Prostate gland (tissue), 2 donors: ENCODE data around the gene MRM2. TPM values are rescaled to one million over a fixed set of nuclear protein-coding genes. Genes with fewer than 3 reads are reported as not detected.

Source experiments
- DNase-seq: peaks from one replicate; pipeline ENCODE4 v3.0.0-alpha.2; 2019; ENCODE audit warnings: low spot score
- H3K27ac ChIP-seq, 2 donors: fragments of 200-600 bp; sonication (generic); 2 replicates each; pipeline ENCODE4 v1.5.1; 2017 to 2019
- H3K27me3 ChIP-seq: fragments of 200-600 bp; sonication (generic); replicated peaks from 2 replicates; pipeline ENCODE4 v1.5.1; 2019; ENCODE audit not compliant: insufficient read depth
- H3K36me3 ChIP-seq, 2 donors: fragments of 200-600 bp; sonication (generic); 1 replicate in 1 of 2; 2 replicates in 1 of 2; pipeline versions ENCODE4 v1.5.1 to v1.8.1; 2017 to 2019
- H3K4me1 ChIP-seq: fragments of 200-600 bp; sonication (generic); replicated peaks from 2 replicates; pipeline ENCODE4 v1.5.1; 2019
- H3K4me3 ChIP-seq, 2 donors: fragments of 200-600 bp; sonication (generic); 2 replicates each; pipeline ENCODE4 v1.5.1; 2017 to 2019
- H3K9me3 ChIP-seq: fragments of 200-600 bp; sonication (generic); 2 replicates; pipeline ENCODE4 v1.5.1; 2017
- POLR2A ChIP-seq: fragments of 450-650 bp; IDR thresholded peaks from one replicate; pipeline ENCODE4 v1.6.1; 2016; ENCODE audit warnings: antibody characterized with exemption, mild to moderate bottlenecking
- POLR2AphosphoS5 ChIP-seq: sonication (generic); formaldehyde crosslinking; IDR thresholded peaks from one replicate; pipeline ENCODE4 v1.6.1; 2017; ENCODE audit warnings: antibody characterized with exemption
- WGBS: methylation state at CpG from one replicate; pipeline ENCODE4 v1.1.5; 2018; 5-methylcytosine and 5-hydroxymethylcytosine counted together
- intact Hi-C: fragments of 100-400 bp; cut with DNase I; formaldehyde crosslinking; loops from one replicate; pipeline ENCODE4 v1.14.2; 2022
- total RNA-seq, 2 donors: library from RNA; depleted of rRNA; stranded (reverse); fragments of >200 nt; gene quantifications; one replicate each; pipeline ENCODE4 v1.1.0, GENCODE V29; 2016
- TF ChIP-seq, protein P1 (sequence below), 4 experiments: fragments of 200-600 bp in 2 of 4; fragments of 450-650 bp in 2 of 4; sonication (generic) in 2 of 4; IDR thresholded peaks; 1 replicate in 3 of 4; 2 replicates in 1 of 4; pipeline ENCODE4 v1.5.1; 2016 to 2019; ENCODE audit warnings: antibody characterized with exemption in 4 of 4, mild to moderate bottlenecking in 2 of 4, moderate library complexity in 2 of 4

The MRM2 gene
- total RNA-seq, 2 donors from 2014 or later = 21.8 to 23.0 TPM

DNA sequence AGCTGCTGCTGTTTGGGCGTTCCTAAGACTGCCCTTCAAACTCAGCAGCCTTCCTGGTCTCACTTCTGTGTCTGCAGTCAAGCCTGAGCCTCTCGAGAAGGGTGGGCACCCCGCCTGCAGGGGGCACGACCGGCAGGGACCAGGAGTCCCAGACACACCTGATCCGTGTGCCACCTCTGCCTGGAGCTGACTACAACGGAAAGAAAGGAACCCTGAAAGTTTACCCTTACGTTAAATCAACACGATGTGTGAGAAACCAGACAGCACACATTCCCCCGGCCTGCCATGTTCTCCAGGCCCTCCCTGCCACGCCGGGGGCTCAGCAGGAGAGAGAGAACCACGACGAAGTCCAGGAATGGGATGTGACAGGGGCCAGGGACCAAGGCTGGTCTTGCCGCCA, 14.3 kb downstream of the MRM2 start:
- DNase-seq = no peak
- no peaks in the 10 kb centered on the region for H3K27me3 ChIP-seq
- 83% methylated on average over 15 of the region's 15 CpGs for WGBS
- no peak overlapping the region for H3K27ac ChIP-seq
- TF ChIP-seq, protein P1, sequence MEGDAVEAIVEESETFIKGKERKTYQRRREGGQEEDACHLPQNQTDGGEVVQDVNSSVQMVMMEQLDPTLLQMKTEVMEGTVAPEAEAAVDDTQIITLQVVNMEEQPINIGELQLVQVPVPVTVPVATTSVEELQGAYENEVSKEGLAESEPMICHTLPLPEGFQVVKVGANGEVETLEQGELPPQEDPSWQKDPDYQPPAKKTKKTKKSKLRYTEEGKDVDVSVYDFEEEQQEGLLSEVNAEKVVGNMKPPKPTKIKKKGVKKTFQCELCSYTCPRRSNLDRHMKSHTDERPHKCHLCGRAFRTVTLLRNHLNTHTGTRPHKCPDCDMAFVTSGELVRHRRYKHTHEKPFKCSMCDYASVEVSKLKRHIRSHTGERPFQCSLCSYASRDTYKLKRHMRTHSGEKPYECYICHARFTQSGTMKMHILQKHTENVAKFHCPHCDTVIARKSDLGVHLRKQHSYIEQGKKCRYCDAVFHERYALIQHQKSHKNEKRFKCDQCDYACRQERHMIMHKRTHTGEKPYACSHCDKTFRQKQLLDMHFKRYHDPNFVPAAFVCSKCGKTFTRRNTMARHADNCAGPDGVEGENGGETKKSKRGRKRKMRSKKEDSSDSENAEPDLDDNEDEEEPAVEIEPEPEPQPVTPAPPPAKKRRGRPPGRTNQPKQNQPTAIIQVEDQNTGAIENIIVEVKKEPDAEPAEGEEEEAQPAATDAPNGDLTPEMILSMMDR (IDR thresholded peaks at IDR 0.05) = no peak
- TF ChIP-seq POLR2A (no peak), POLR2AphosphoS5 (no peak)
- no peaks in the 10 kb centered on the region for H3K4me1 ChIP-seq
- H3K36me3 ChIP-seq = no peaks in the 10 kb centered on the region
- intact Hi-C loops = no loop called here
- H3K9me3 ChIP-seq = no peaks in the 10 kb centered on the region
- H3K4me3 ChIP-seq = no peak overlapping the region

DNA sequence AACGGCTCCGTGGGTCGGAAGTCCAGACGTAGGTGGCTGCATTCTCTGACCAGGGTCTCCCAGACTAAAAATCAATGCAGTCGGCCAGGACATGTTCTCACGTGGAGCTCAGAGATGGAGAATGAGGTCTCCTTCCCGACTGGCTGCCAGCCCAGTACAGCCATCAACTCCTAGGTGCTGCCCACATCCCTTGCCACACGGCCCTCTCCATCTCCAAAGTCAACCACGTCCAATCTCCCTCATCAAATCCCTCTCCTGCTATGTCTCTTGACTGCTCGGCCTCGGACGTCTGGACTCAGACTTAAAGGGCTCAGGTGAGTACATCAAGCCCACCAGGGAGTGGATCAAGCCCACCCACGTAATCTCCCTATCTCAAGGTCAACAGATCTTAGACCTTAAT, 16.2 kb downstream of the MRM2 start:
- Histone ChIP-seq H3K27me3 (no peaks in the 10 kb centered on the region), H3K27ac (no peak overlapping the region), H3K4me1 (no peaks in the 10 kb centered on the region), H3K36me3 (no peaks in the 10 kb centered on the region), H3K4me3 (no peak overlapping the region), H3K9me3 (no peaks in the 10 kb centered on the region)
- no peak for TF ChIP-seq POLR2A
- DNase-seq = no peak
- WGBS = 98% methylated on average over 13 of the region's 13 CpGs
- intact Hi-C loops = no loop called here

DNA sequence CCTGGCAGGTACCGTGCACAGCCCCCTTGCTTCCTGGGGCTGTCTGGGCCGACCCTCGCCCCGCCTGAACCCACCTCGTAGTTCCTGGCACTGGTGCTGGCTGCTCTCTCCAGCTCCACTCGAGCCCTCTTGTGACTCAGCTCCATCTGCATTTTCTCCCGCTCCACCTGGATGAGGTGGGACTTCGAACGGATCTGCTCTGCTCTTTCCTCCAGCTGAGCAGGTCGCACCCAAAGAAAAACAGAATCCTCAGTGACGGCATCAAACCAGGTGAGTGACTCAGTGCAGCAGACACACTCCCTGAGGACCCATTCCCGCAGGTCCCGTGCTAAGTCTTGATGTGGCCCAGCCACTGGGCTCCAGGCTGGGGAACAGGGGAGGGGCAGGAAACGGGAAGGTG, 16.7 kb downstream of the MRM2 start:
- H3K36me3 ChIP-seq = no peaks in the 10 kb centered on the region
- H3K4me1 ChIP-seq = no peaks in the 10 kb centered on the region
- TF ChIP-seq, protein P1 (IDR thresholded peaks at IDR 0.05) = no peak
- TF ChIP-seq POLR2AphosphoS5 = no peak
- TF ChIP-seq POLR2A = no peak
- no peak for DNase-seq
- H3K27ac ChIP-seq = no peak overlapping the region
- 79% methylated on average over 14 of the region's 14 CpGs for WGBS
- intact Hi-C loops = no loop called here
- no peaks in the 10 kb centered on the region for H3K9me3 ChIP-seq
- H3K4me3 ChIP-seq = no peak overlapping the region
- no peaks in the 10 kb centered on the region for H3K27me3 ChIP-seq

DNA sequence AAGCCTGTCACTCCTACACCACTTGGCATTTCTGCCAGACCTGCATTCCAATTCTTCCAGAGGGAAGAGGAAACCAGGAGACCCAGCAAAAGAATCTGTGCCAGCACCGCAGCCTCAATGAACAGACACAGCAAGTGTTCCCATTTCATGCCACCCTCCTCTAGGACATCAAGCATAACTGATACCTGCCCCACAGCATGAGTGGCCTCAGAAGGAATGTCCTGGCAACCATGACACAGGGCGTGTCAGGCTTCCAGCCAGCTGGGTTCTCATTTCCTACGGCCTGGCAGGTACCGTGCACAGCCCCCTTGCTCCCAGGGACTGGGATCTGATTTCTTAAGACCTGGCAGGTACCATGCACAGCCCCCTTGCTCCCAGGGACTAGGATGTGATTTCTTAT, 17.1 kb downstream of the MRM2 start:
- Histone ChIP-seq H3K4me1 (no peaks in the 10 kb centered on the region), H3K4me3 (no peak overlapping the region), H3K9me3 (no peaks in the 10 kb centered on the region), H3K27ac (no peak overlapping the region), H3K27me3 (no peaks in the 10 kb centered on the region), H3K36me3 (no peaks in the 10 kb centered on the region)
- WGBS = 60% methylated on average over 4 of the region's 4 CpGs
- DNase-seq = no peak
- TF ChIP-seq POLR2A (no peak), POLR2AphosphoS5 (no peak)
- TF ChIP-seq, protein P1 (IDR thresholded peaks at IDR 0.05) = no peak
- intact Hi-C loops = no loop called here

DNA sequence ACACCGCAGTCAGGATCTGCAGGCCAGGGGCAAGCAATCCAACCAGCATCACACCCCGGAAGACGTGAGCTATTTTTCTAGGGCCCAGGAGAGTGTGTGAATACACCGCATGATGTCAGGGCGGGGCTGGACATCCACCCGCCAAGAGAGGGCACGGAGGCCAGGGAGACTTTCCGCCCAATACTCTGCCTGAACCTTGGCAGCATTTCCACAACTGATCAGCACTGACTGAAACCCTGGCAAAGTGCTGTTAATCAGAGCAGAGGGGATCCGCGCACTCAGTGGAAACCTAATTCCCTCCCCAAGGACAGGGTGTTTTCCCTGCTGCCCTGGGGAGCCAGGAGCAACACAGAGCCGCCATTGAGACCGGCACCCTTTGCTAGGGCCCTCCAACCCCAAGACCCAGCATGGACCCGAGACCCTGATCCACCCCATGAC, 17.5 kb downstream of the MRM2 start:
- WGBS = 92% methylated on average over 13 of the region's 13 CpGs
- intact Hi-C loops = no loop called here
- Histone ChIP-seq H3K36me3 (no peaks in the 10 kb centered on the region), H3K27me3 (no peaks in the 10 kb centered on the region), H3K9me3 (no peaks in the 10 kb centered on the region), H3K4me3 (no peak overlapping the region), H3K27ac (no peak overlapping the region), H3K4me1 (no peaks in the 10 kb centered on the region)
- no peak for DNase-seq
- TF ChIP-seq, protein P1 (IDR thresholded peaks at IDR 0.05) = no peak
- no peak for TF ChIP-seq POLR2A
- no peak for TF ChIP-seq POLR2AphosphoS5
